SK-N-SH (cell line): ENCODE measurements around the gene FXYD5.

Experiments used
- EP300 ChIP-seq, 2 experiments: IDR thresholded peaks; 2 replicates each; pipeline versions ENCODE4 v1.4.0 to v1.6.1; 2012; ENCODE audit warnings: borderline replicate concordance in 1 of 2, low read depth in 1 of 2, low read length in 1 of 2
- NFIC ChIP-seq: IDR thresholded peaks from 2 replicates; pipeline ENCODE4 v1.4.0; 2012; ENCODE audit warnings: borderline replicate concordance
- POLR2AphosphoS5 ChIP-seq: IDR thresholded peaks from 2 replicates; pipeline ENCODE4 v1.6.1; 2012; ENCODE audit warnings: low read depth, low read length
- RAD21 ChIP-seq: IDR thresholded peaks from 2 replicates; pipeline ENCODE4 v1.6.1; 2012; ENCODE audit warnings: mild to moderate bottlenecking, low read length
- TAF1 ChIP-seq: IDR thresholded peaks from 2 replicates; pipeline ENCODE4 v1.6.1; 2012; ENCODE audit warnings: low read depth, mild to moderate bottlenecking, low read length, moderate library complexity, borderline replicate concordance
- TCF12 ChIP-seq: IDR thresholded peaks from 2 replicates; pipeline ENCODE4 v1.4.0; 2012
- TF ChIP-seq, protein P1 (sequence below): fragments of 200-600 bp; sonication (generic); IDR thresholded peaks from 2 replicates; pipeline ENCODE4 v1.6.1; 2017; ENCODE audit warnings: antibody characterized with exemption, mild to moderate bottlenecking, moderate library complexity
- TF ChIP-seq, protein P2 (sequence below): IDR thresholded peaks from 2 replicates; pipeline ENCODE4 v1.4.0; 2012; ENCODE audit warnings: low read depth
- TF ChIP-seq, protein P3 (sequence below): IDR thresholded peaks from 2 replicates; pipeline ENCODE4 v1.4.0; 2012; ENCODE audit warnings: low read depth, borderline replicate concordance

DNA sequence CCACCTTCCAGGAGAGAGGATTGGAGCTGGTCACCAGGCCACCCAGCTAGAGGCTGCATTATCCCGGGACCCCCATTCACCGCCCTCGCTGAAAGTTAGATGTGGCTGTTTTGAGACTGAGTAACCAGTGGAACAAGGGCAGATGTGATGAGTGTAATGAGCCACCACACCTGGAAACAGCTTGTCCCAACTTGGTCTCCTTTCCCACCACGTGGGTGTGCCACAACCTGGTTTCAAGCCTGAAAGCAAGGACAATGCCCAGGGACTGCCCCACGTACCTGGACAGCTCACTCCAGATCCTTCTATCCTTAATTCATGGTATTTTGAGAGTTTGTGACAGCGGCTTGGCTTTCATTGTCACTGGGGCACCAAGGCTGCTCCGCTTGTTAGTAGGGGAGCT, 26.7 kb upstream of the FXYD5 start:
- TF ChIP-seq, protein P1, sequence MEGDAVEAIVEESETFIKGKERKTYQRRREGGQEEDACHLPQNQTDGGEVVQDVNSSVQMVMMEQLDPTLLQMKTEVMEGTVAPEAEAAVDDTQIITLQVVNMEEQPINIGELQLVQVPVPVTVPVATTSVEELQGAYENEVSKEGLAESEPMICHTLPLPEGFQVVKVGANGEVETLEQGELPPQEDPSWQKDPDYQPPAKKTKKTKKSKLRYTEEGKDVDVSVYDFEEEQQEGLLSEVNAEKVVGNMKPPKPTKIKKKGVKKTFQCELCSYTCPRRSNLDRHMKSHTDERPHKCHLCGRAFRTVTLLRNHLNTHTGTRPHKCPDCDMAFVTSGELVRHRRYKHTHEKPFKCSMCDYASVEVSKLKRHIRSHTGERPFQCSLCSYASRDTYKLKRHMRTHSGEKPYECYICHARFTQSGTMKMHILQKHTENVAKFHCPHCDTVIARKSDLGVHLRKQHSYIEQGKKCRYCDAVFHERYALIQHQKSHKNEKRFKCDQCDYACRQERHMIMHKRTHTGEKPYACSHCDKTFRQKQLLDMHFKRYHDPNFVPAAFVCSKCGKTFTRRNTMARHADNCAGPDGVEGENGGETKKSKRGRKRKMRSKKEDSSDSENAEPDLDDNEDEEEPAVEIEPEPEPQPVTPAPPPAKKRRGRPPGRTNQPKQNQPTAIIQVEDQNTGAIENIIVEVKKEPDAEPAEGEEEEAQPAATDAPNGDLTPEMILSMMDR, result no peak
- TF ChIP-seq TCF12 (no peak), TAF1 (no peak), POLR2AphosphoS5 (no peak), NFIC (no peak), EP300 (IDR thresholded peaks at IDR 0.05; ENCODE audit: borderline replicate concordance in 1 of 2, low read depth in 1 of 2, low read length in 1 of 2) (no peak), RAD21 (no peak)
- TF ChIP-seq, protein P2, sequence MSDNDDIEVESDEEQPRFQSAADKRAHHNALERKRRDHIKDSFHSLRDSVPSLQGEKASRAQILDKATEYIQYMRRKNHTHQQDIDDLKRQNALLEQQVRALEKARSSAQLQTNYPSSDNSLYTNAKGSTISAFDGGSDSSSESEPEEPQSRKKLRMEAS, result no peak
- TF ChIP-seq, protein P3, sequence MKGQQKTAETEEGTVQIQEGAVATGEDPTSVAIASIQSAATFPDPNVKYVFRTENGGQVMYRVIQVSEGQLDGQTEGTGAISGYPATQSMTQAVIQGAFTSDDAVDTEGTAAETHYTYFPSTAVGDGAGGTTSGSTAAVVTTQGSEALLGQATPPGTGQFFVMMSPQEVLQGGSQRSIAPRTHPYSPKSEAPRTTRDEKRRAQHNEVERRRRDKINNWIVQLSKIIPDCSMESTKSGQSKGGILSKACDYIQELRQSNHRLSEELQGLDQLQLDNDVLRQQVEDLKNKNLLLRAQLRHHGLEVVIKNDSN, result no peak
